WTC11 (cell line): ENCODE measurements around the gene SH3RF2. TPM values are rescaled to one million over a fixed set of nuclear protein-coding genes. Genes with fewer than 3 reads are reported as not detected.
A peak's percentile ranks its signal among the peaks of the same experiment; 100 is the strongest.

Source experiments
- ATAC-seq: fragments of 200-7000 bp; cut with Tn5 transposase; 2 replicates; pipeline ENCODE4 v1.10.0; 2021; ENCODE audit warnings: mild to moderate bottlenecking, moderate library complexity
- CTCF ChIA-PET: fragments of 300-600 bp; sonication (Branson Sonifier 250); formaldehyde crosslinking; loops from one replicate; lab custom pipeline; 2021; ENCODE audit warnings: antibody characterized with exemption; lab: Charles Lee
- POLR2A ChIA-PET: fragments of 350-600 bp; sonication (Branson Sonifier 250); formaldehyde crosslinking; loops from one replicate; lab custom pipeline; 2021; ENCODE audit warnings: antibody characterized with exemption; lab: Charles Lee
- DNase-seq: peaks from one replicate; pipeline ENCODE4 v3.0.0; 2021; ENCODE audit warnings: low spot score
- H3K27ac Mint-ChIP-seq: 2 replicates; pipeline ENCODE4 v1.8.0; 2021; ENCODE audit warnings: mixed read lengths
- H3K27me3 Mint-ChIP-seq: 2 replicates; pipeline ENCODE4 v1.8.0; 2021; ENCODE audit warnings: low read depth, mild to moderate bottlenecking, moderate library complexity, mixed read lengths
- H3K36me3 Mint-ChIP-seq: 2 replicates; pipeline ENCODE4 v1.8.0; 2021; ENCODE audit warnings: mixed read lengths
- H3K4me1 Mint-ChIP-seq: 2 replicates; pipeline ENCODE4 v1.8.0; 2022; ENCODE audit warnings: mixed read lengths
- H3K4me3 Mint-ChIP-seq: 2 replicates; pipeline ENCODE4 v1.8.0; 2021; ENCODE audit warnings: mild to moderate bottlenecking, moderate library complexity, mixed read lengths
- H3K9me3 Mint-ChIP-seq: 2 replicates; pipeline ENCODE4 v1.8.0; 2021; ENCODE audit warnings: mixed read lengths
- CBFB ChIP-seq: sonication (generic); formaldehyde crosslinking; IDR thresholded peaks from 2 replicates; pipeline ENCODE4 v1.8.1; 2022; ENCODE audit warnings: mild to moderate bottlenecking, low read depth, missing genetic modification reagents
- CREB1 ChIP-seq: sonication (generic); formaldehyde crosslinking; IDR thresholded peaks from 2 replicates; pipeline ENCODE4 v1.8.0; 2023; ENCODE audit warnings: mild to moderate bottlenecking, missing genetic modification reagents
- EMX1 ChIP-seq: fragments of 250-450 bp; sonication (Bioruptor Pico); IDR thresholded peaks from 2 replicates; pipeline ENCODE4 v1.8.0; 2021; ENCODE audit warnings: mild to moderate bottlenecking
- ESRRA ChIP-seq: sonication (generic); formaldehyde crosslinking; IDR thresholded peaks from 2 replicates; pipeline ENCODE4 v1.8.1; 2022; ENCODE audit warnings: mild to moderate bottlenecking, missing genetic modification reagents, borderline replicate concordance
- GABPB1 ChIP-seq: sonication (generic); formaldehyde crosslinking; IDR thresholded peaks from 2 replicates; pipeline ENCODE4 v1.8.1; 2023; ENCODE audit warnings: mild to moderate bottlenecking, missing genetic modification reagents
- GTF2I ChIP-seq: fragments of 250-450 bp; sonication (Bioruptor Pico); conservative IDR thresholded peaks from 2 replicates; pipeline ENCODE4 v1.4.0; 2021; ENCODE audit warnings: mild to moderate bottlenecking
- HMGA2 ChIP-seq: fragments of 250-450 bp; sonication (Bioruptor Pico); IDR thresholded peaks from 2 replicates; pipeline ENCODE4 v1.4.0; 2021; ENCODE audit warnings: mild to moderate bottlenecking, moderate library complexity
- IRF2 ChIP-seq: sonication (generic); formaldehyde crosslinking; IDR thresholded peaks from 2 replicates; pipeline ENCODE4 v1.8.0; 2022; ENCODE audit warnings: low read depth, missing genetic modification reagents, borderline replicate concordance
- NR2C2 ChIP-seq: sonication (generic); formaldehyde crosslinking; IDR thresholded peaks from 2 replicates; pipeline ENCODE4 v1.8.0; 2022; ENCODE audit warnings: mild to moderate bottlenecking, missing genetic modification reagents
- ZBTB21 ChIP-seq: sonication (generic); formaldehyde crosslinking; IDR thresholded peaks from 2 replicates; pipeline ENCODE4 v1.8.1; 2023; ENCODE audit warnings: mild to moderate bottlenecking, missing genetic modification reagents, borderline replicate concordance
- ZNF232 ChIP-seq: sonication (generic); formaldehyde crosslinking; IDR thresholded peaks from 2 replicates; pipeline ENCODE4 v1.8.0; 2022; ENCODE audit warnings: mild to moderate bottlenecking, missing genetic modification reagents
- ZNF263 ChIP-seq: sonication (generic); formaldehyde crosslinking; IDR thresholded peaks from 2 replicates; pipeline ENCODE4 v1.8.1; 2022; ENCODE audit warnings: low read depth, mild to moderate bottlenecking, moderate library complexity, missing genetic modification reagents
- total RNA-seq: library from RNA; stranded (reverse); gene quantifications from 3 replicates; pipeline ENCODE4 v1.2.3, GENCODE V29; 2021
- TF ChIP-seq, protein P1 (sequence below): sonication (generic); formaldehyde crosslinking; IDR thresholded peaks from 2 replicates; pipeline ENCODE4 v1.8.0; 2023; ENCODE audit warnings: missing genetic modification reagents, mild to moderate bottlenecking, borderline replicate concordance
- TF ChIP-seq, protein P2 (sequence below): sonication (generic); formaldehyde crosslinking; IDR thresholded peaks from 2 replicates; pipeline ENCODE4 v1.8.0; 2022; ENCODE audit warnings: mild to moderate bottlenecking, missing genetic modification reagents

SH3RF2 gene
- total RNA-seq, 1 experiment from 2014 or later, result 0.83 TPM

GRCh38 chr5:145944328-145944727, 8.0 kb downstream of the SH3RF2 start:
- Mint-ChIP-seq H3K27ac (no peak overlapping the region), H3K36me3 (no peaks in the 10 kb centered on the region), H3K4me3 (no peak overlapping the region), H3K27me3 (no peaks in the 10 kb centered on the region), H3K9me3 (no peaks in the 10 kb centered on the region), H3K4me1 (peaks cover 14% of the 10 kb centered on the region)
- ATAC-seq, result no peak
- CTCF ChIA-PET, result interaction anchor here (1.0 kb wide), 1 partner anchor 97 kb away, joined by 3 read pairs; no protein-coding TSS in a partner anchor
- no peak for DNase-seq
- POLR2A ChIA-PET, result no interaction called here
- TF ChIP-seq IRF2 (no peak), CBFB (no peak), ZNF263 (CRISPR knock-in tag) (no peak), ESRRA (CRISPR knock-in tag) (no peak), GTF2I (CRISPR knock-in tag) (no peak), EMX1 (CRISPR knock-in tag) (no peak), ZBTB21 (CRISPR knock-in tag) (no peak), NR2C2 (CRISPR knock-in tag) (no peak)
- TF ChIP-seq, protein P1, sequence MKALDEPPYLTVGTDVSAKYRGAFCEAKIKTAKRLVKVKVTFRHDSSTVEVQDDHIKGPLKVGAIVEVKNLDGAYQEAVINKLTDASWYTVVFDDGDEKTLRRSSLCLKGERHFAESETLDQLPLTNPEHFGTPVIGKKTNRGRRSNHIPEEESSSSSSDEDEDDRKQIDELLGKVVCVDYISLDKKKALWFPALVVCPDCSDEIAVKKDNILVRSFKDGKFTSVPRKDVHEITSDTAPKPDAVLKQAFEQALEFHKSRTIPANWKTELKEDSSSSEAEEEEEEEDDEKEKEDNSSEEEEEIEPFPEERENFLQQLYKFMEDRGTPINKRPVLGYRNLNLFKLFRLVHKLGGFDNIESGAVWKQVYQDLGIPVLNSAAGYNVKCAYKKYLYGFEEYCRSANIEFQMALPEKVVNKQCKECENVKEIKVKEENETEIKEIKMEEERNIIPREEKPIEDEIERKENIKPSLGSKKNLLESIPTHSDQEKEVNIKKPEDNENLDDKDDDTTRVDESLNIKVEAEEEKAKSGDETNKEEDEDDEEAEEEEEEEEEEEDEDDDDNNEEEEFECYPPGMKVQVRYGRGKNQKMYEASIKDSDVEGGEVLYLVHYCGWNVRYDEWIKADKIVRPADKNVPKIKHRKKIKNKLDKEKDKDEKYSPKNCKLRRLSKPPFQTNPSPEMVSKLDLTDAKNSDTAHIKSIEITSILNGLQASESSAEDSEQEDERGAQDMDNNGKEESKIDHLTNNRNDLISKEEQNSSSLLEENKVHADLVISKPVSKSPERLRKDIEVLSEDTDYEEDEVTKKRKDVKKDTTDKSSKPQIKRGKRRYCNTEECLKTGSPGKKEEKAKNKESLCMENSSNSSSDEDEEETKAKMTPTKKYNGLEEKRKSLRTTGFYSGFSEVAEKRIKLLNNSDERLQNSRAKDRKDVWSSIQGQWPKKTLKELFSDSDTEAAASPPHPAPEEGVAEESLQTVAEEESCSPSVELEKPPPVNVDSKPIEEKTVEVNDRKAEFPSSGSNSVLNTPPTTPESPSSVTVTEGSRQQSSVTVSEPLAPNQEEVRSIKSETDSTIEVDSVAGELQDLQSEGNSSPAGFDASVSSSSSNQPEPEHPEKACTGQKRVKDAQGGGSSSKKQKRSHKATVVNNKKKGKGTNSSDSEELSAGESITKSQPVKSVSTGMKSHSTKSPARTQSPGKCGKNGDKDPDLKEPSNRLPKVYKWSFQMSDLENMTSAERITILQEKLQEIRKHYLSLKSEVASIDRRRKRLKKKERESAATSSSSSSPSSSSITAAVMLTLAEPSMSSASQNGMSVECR (CRISPR knock-in tag), result no peak
- TF ChIP-seq, protein P2, sequence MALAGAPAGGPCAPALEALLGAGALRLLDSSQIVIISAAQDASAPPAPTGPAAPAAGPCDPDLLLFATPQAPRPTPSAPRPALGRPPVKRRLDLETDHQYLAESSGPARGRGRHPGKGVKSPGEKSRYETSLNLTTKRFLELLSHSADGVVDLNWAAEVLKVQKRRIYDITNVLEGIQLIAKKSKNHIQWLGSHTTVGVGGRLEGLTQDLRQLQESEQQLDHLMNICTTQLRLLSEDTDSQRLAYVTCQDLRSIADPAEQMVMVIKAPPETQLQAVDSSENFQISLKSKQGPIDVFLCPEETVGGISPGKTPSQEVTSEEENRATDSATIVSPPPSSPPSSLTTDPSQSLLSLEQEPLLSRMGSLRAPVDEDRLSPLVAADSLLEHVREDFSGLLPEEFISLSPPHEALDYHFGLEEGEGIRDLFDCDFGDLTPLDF (CRISPR knock-in tag), result no peak

GRCh38 chr5:145945620-145946111, 9.3 kb downstream of the SH3RF2 start:
- H3K27ac Mint-ChIP-seq, result no peak overlapping the region
- H3K4me3 Mint-ChIP-seq, result no peak overlapping the region
- ATAC-seq (no peak), DNase-seq (no peak)
- peaks cover 18% of the 10 kb centered on the region for H3K4me1 Mint-ChIP-seq
- H3K27me3 Mint-ChIP-seq, result no peaks in the 10 kb centered on the region
- no peaks in the 10 kb centered on the region for H3K9me3 Mint-ChIP-seq
- CTCF ChIA-PET, result no interaction called here
- POLR2A ChIA-PET, result no interaction called here
- H3K36me3 Mint-ChIP-seq, result no peaks in the 10 kb centered on the region
- no peak for TF ChIP-seq HMGA2 (CRISPR knock-in tag)

GRCh38 chr5:145946112-145946861, 9.9 kb downstream of the SH3RF2 start:
- ATAC-seq (peak; percentile 19; the same call in 1 of the 2 replicates), DNase-seq (no peak)
- CTCF ChIA-PET, result no interaction called here
- POLR2A ChIA-PET, result no interaction called here
- no peak overlapping the region for H3K27ac Mint-ChIP-seq
- TF ChIP-seq HMGA2 (CRISPR knock-in tag), result no peak
- TF ChIP-seq GABPB1 (CRISPR knock-in tag), result peak; percentile 80
- no peaks in the 10 kb centered on the region for H3K9me3 Mint-ChIP-seq
- no peaks in the 10 kb centered on the region for H3K36me3 Mint-ChIP-seq
- H3K4me1 Mint-ChIP-seq, result peaks cover 20% of the 10 kb centered on the region
- no peaks in the 10 kb centered on the region for H3K27me3 Mint-ChIP-seq
- no peak overlapping the region for H3K4me3 Mint-ChIP-seq

- Mint-ChIP-seq H3K27me3 (no peaks in the 10 kb centered on the region), H3K36me3 (no peaks in the 10 kb centered on the region), H3K27ac (no peak overlapping the region), H3K4me3 (no peak overlapping the region), H3K4me1 (peaks cover 26% of the 10 kb centered on the region), H3K9me3 (no peaks in the 10 kb centered on the region)
- POLR2A ChIA-PET, result no interaction called here
- TF ChIP-seq ZNF232 (no peak), GABPB1 (CRISPR knock-in tag) (no peak), ZNF263 (CRISPR knock-in tag) (no peak), CREB1 (no peak)
- CTCF ChIA-PET, result no interaction called here
- ATAC-seq, result no peak
- no peak for DNase-seq
Observed at GRCh38 chr5:145947581-145947980, 11.2 kb downstream of the SH3RF2 start.
